IMR-90 (cell line): ENCODE measurements around the gene NET1. TPM values are rescaled to one million over a fixed set of nuclear protein-coding genes. Genes with fewer than 3 reads are reported as not detected.

Source experiments
- ATAC-seq: fragments of 200-7000 bp; cut with Tn5 transposase; 2 replicates; pipeline ENCODE4 v1.9.1; 2020; ENCODE audit warnings: low read depth, mild to moderate bottlenecking, moderate library complexity
- BruUV-seq: library from RNA; stranded (reverse); fragments of 400-500 nt; replicated peaks from 2 replicates; lab custom pipeline; 2021; lab: Mats Ljungman, UMichigan
- CTCF ChIA-PET: fragments of 300-600 bp; formaldehyde crosslinking; extraction: SDS; loops from one replicate; lab custom pipeline; 2021; ENCODE audit warnings: antibody characterized with exemption; lab: Yijun Ruan, JAX
- POLR2A ChIA-PET: fragments of 300-600 bp; sonication (Branson Sonifier 250); formaldehyde crosslinking; loops from one replicate; lab custom pipeline; 2022; ENCODE audit warnings: antibody characterized with exemption; ENCODE audit not compliant: unreplicated experiment; lab: Charles Lee
- DNase-seq: peaks from one replicate; pipeline ENCODE4 v3.0.0; 2013
- H2AFZ ChIP-seq: replicated peaks from 2 replicates; pipeline ENCODE3; 2013; ENCODE audit warnings: low read length, mild to moderate bottlenecking; ENCODE audit not compliant: poor library complexity
- H2AK5ac ChIP-seq: 2 replicates; pipeline ENCODE4 v1.6.1; 2013; ENCODE audit warnings: low read depth, low read length, inconsistent platforms
- H2AK9ac ChIP-seq: replicated peaks from 2 replicates; pipeline ENCODE3; 2013; ENCODE audit warnings: mild to moderate bottlenecking, low read depth, low read length, moderate library complexity; ENCODE audit not compliant: poor library complexity
- H2BK120ac ChIP-seq: 2 replicates; pipeline ENCODE4 v1.6.1; 2013; ENCODE audit warnings: low read depth, low read length, inconsistent platforms
- H2BK15ac ChIP-seq: 3 replicates; pipeline ENCODE4 v1.6.1; 2013; ENCODE audit warnings: low read depth, low read length, inconsistent platforms
- H2BK20ac ChIP-seq: 2 replicates; pipeline ENCODE4 v1.6.1; 2013; ENCODE audit warnings: low read depth, mild to moderate bottlenecking, inconsistent platforms, low read length, moderate library complexity
- H2BK5ac ChIP-seq: 2 replicates; pipeline ENCODE4 v1.6.1; 2013; ENCODE audit warnings: mild to moderate bottlenecking, low read depth, low read length, inconsistent platforms; ENCODE audit not compliant: poor library complexity, severe bottlenecking
- H3K14ac ChIP-seq: replicated peaks from 2 replicates; pipeline ENCODE4 v1.6.1; 2013; ENCODE audit warnings: low read depth, low read length, inconsistent platforms
- H3K18ac ChIP-seq: 2 replicates; pipeline ENCODE4 v1.6.1; 2013; ENCODE audit warnings: low read depth, low read length, control low read depth
- H3K23ac ChIP-seq: 2 replicates; pipeline ENCODE4 v1.6.1; 2013; ENCODE audit warnings: low read depth, low read length, inconsistent platforms
- H3K27ac ChIP-seq: 2 replicates; pipeline ENCODE4 v1.5.1; 2013; ENCODE audit warnings: mild to moderate bottlenecking, control low read depth, low read length; ENCODE audit not compliant: insufficient read depth
- H3K27me3 ChIP-seq: 2 replicates; pipeline ENCODE4 v1.6.1; 2013; ENCODE audit warnings: low read length; ENCODE audit not compliant: control insufficient read depth, insufficient read depth
- H3K36me3 ChIP-seq: 2 replicates; pipeline ENCODE4 v1.6.1; 2013; ENCODE audit warnings: low read length, mixed read lengths; ENCODE audit not compliant: control insufficient read depth, insufficient read depth
- H3K4ac ChIP-seq: 2 replicates; pipeline ENCODE4 v1.6.1; 2013; ENCODE audit warnings: low read depth, low read length, inconsistent platforms
- H3K4me1 ChIP-seq: 2 replicates; pipeline ENCODE4 v1.6.1; 2013; ENCODE audit warnings: low read length, mixed read lengths; ENCODE audit not compliant: control insufficient read depth, insufficient read depth
- H3K4me2 ChIP-seq: 2 replicates; pipeline ENCODE4 v1.6.1; 2013; ENCODE audit warnings: low read depth, mild to moderate bottlenecking, control low read depth, low read length, moderate library complexity
- H3K4me3 ChIP-seq: 2 replicates; pipeline ENCODE4 v1.5.1; 2013; ENCODE audit warnings: low read depth, mild to moderate bottlenecking, control low read depth, low read length, moderate library complexity; ENCODE audit not compliant: insufficient read depth
- H3K56ac ChIP-seq: 2 replicates; pipeline ENCODE4 v1.6.1; 2013; ENCODE audit warnings: low read length, inconsistent platforms; ENCODE audit not compliant: insufficient read depth; ENCODE audit errors: extremely low read depth
- H3K79me1 ChIP-seq, 2 experiments: 2 replicates each; pipeline ENCODE4 v1.6.1; 2013; ENCODE audit warnings: low read length in 2 of 2, inconsistent platforms in 1 of 2, low read depth in 1 of 2
- H3K9ac ChIP-seq: 2 replicates; pipeline ENCODE4 v1.6.1; 2013; ENCODE audit warnings: low read depth, low read length, control low read depth
- H3K9me1 ChIP-seq: 2 replicates; pipeline ENCODE4 v1.6.1; 2013; ENCODE audit warnings: low read length, inconsistent platforms; ENCODE audit not compliant: insufficient read depth
- H3K9me3 ChIP-seq: 2 replicates; pipeline ENCODE4 v1.6.1; 2013; ENCODE audit warnings: low read length; ENCODE audit not compliant: control insufficient read depth, insufficient read depth
- H4K20me1 ChIP-seq: 2 replicates; pipeline ENCODE4 v1.6.1; 2013; ENCODE audit warnings: low read length, inconsistent platforms; ENCODE audit not compliant: insufficient read depth
- H4K5ac ChIP-seq: 2 replicates; pipeline ENCODE4 v1.6.1; 2013; ENCODE audit warnings: mild to moderate bottlenecking, low read depth, low read length, control low read depth
- H4K8ac ChIP-seq, 2 experiments: 2 replicates each; pipeline ENCODE4 v1.6.1; 2013; ENCODE audit warnings: low read depth in 2 of 2, low read length in 2 of 2, control low read depth in 1 of 2, inconsistent platforms in 1 of 2
- H4K91ac ChIP-seq: 2 replicates; pipeline ENCODE4 v1.6.1; 2013; ENCODE audit warnings: low read depth, low read length, inconsistent platforms; ENCODE audit not compliant: insufficient read depth
- BHLHE40 ChIP-seq: fragments of 150-350 bp; IDR thresholded peaks from 2 replicates; pipeline ENCODE4 v1.6.1; 2016; ENCODE audit warnings: mild to moderate bottlenecking, low read depth, low read length
- CEBPB ChIP-seq: IDR thresholded peaks from 2 replicates; pipeline ENCODE4 v1.6.1; 2012; ENCODE audit warnings: low read depth, low read length, improper control_type of control experiment
- CHD1 ChIP-seq: IDR thresholded peaks from 2 replicates; pipeline ENCODE4 v1.6.1; 2012; ENCODE audit warnings: low read depth, low read length, improper control_type of control experiment
- CTCF ChIP-seq: conservative IDR thresholded peaks from 2 replicates; pipeline ENCODE4 v1.5.1; 2012; ENCODE audit warnings: mild to moderate bottlenecking, low read depth, low read length, improper control_type of control experiment
- ELK1 ChIP-seq: fragments of 150-350 bp; IDR thresholded peaks from 2 replicates; pipeline ENCODE4 v1.6.1; 2016; ENCODE audit warnings: low read depth, mild to moderate bottlenecking, low read length, moderate library complexity, borderline replicate concordance
- FOS ChIP-seq: fragments of 150-350 bp; IDR thresholded peaks from 2 replicates; pipeline ENCODE4 v1.6.1; 2016; ENCODE audit warnings: low read depth, low read length
- MAFK ChIP-seq: IDR thresholded peaks from 2 replicates; pipeline ENCODE4 v1.6.1; 2012; ENCODE audit warnings: low read depth, low read length, improper control_type of control experiment
- MAZ ChIP-seq: IDR thresholded peaks from 2 replicates; pipeline ENCODE4 v1.6.1; 2012; ENCODE audit warnings: low read depth, mild to moderate bottlenecking, low read length, improper control_type of control experiment, moderate library complexity, borderline replicate concordance
- MXI1 ChIP-seq: IDR thresholded peaks from 2 replicates; pipeline ENCODE4 v1.6.1; 2012; ENCODE audit warnings: low read depth, mild to moderate bottlenecking, low read length, moderate library complexity, borderline replicate concordance
- NFE2L2 ChIP-seq: fragments of 150-350 bp; IDR thresholded peaks from 2 replicates; pipeline ENCODE4 v1.6.1; 2016; ENCODE audit warnings: low read depth, mild to moderate bottlenecking, low read length
- POLR2A ChIP-seq: IDR thresholded peaks from 2 replicates; pipeline ENCODE4 v1.6.1; 2012; ENCODE audit warnings: mild to moderate bottlenecking, low read depth, low read length
- RAD21 ChIP-seq: IDR thresholded peaks from 2 replicates; pipeline ENCODE4 v1.6.1; 2012; ENCODE audit warnings: low read length, improper control_type of control experiment
- RFX5 ChIP-seq: IDR thresholded peaks from 2 replicates; pipeline ENCODE4 v1.8.0; 2012; ENCODE audit warnings: low read depth, mild to moderate bottlenecking, low read length, moderate library complexity
- SMC3 ChIP-seq: fragments of 150-350 bp; IDR thresholded peaks from 2 replicates; pipeline ENCODE4 v1.6.1; 2016; ENCODE audit warnings: low read depth, mild to moderate bottlenecking, antibody characterized with exemption, low read length, moderate library complexity
- WGBS, 2 experiments: methylation state at CpG; one replicate each; pipeline versions ENCODE4 v1.1.5 to v1.1.7; 2013; ENCODE audit warnings: missing lambda C conversion rate in 2 of 2; ENCODE audit not compliant: insufficient read length in 1 of 2; ENCODE audit errors: extremely low coverage in 2 of 2; 5-methylcytosine and 5-hydroxymethylcytosine counted together
- dilution Hi-C: fragments of 300-500 bp; cut with HindIII; formaldehyde crosslinking; loops from one replicate; pipeline ENCODE4 v1.14.3; 2018; ENCODE audit warnings: low sequenced_read_pairs; ENCODE audit not compliant: unreplicated experiment
- in situ Hi-C: fragments of 300-500 bp; cut with MboI; formaldehyde crosslinking; loops from 3 replicates; pipeline ENCODE4 v1.14.3; 2019; ENCODE audit warnings: low sequenced_read_pairs, inconsistent platforms, mixed read lengths
- intact Hi-C: fragments of 100-400 bp; cut with micrococcal nuclease; formaldehyde crosslinking; loops from 2 replicates; pipeline ENCODE4 v1.10.0; 2022
- polyA plus RNA-seq, 3 experiments: library from polyadenylated mRNA; depleted of rRNA; stranded (reverse); fragments of >200 nt; gene quantifications; 2 replicates each; pipeline ENCODE4 v1.2.3, GENCODE V29; 2012; ENCODE audit warnings: low replicate concordance in 1 of 3
- total RNA-seq: library from RNA; depleted of rRNA; stranded (reverse); fragments of >200 nt; gene quantifications from 2 replicates; pipeline ENCODE4 v1.2.3, GENCODE V29; 2012
- TF ChIP-seq, protein P1 (sequence below): fragments of 150-350 bp; IDR thresholded peaks from 2 replicates; pipeline ENCODE4 v1.6.1; 2017; ENCODE audit warnings: mild to moderate bottlenecking, antibody characterized with exemption, low read length, low read depth

Gene NET1
- total and polyA plus RNA-seq, 2 of the 4 experiments (the other 2 are of a cell fraction): 20.0 to 54.7 TPM

GRCh38 chr10:5478694-5479305 is 66.4 kb downstream of the NET1 start:
- CTCF ChIA-PET: no interaction called here
- no peaks in the 10 kb centered on the region; the same call in 1 of the 2 replicates for H3K4me1 ChIP-seq
- H3K56ac ChIP-seq: no peak overlapping the region
- no peak overlapping the region for H4K5ac ChIP-seq
- no peak overlapping the region for H3K4me2 ChIP-seq
- 86% methylated on average over 12 of the region's 18 CpGs; no CpG with 5 or more reads in 1 of the 2 experiments for WGBS, 2 experiments
- H3K14ac ChIP-seq: no peak overlapping the region
- BruUV-seq: no TSS peak
- no peak for DNase-seq
- H2BK15ac ChIP-seq: no peak overlapping the region
- H3K27ac ChIP-seq: no peak overlapping the region
- H2BK120ac ChIP-seq: no peak overlapping the region
- no peak overlapping the region for H3K23ac ChIP-seq
- H2AK9ac ChIP-seq: no peak overlapping the region
- H3K9ac ChIP-seq: no peak overlapping the region
- H2BK5ac ChIP-seq: no peak overlapping the region
- no peak for ATAC-seq
- POLR2A ChIA-PET: no interaction called here
- H3K36me3 ChIP-seq: no peaks in the 10 kb centered on the region
- H4K91ac ChIP-seq: no peak overlapping the region
- no peak overlapping the region for H3K4me3 ChIP-seq
- H2AFZ ChIP-seq: no peak overlapping the region
- no peaks in the 10 kb centered on the region for H4K20me1 ChIP-seq
- no peak for TF ChIP-seq CHD1
- no peak for TF ChIP-seq NFE2L2
- TF ChIP-seq FOS: no peak
- TF ChIP-seq MAZ: no peak
- no peak for TF ChIP-seq ELK1
- no peak for TF ChIP-seq MXI1
- TF ChIP-seq BHLHE40: no peak
- no peak for TF ChIP-seq POLR2A
- TF ChIP-seq, protein P1, sequence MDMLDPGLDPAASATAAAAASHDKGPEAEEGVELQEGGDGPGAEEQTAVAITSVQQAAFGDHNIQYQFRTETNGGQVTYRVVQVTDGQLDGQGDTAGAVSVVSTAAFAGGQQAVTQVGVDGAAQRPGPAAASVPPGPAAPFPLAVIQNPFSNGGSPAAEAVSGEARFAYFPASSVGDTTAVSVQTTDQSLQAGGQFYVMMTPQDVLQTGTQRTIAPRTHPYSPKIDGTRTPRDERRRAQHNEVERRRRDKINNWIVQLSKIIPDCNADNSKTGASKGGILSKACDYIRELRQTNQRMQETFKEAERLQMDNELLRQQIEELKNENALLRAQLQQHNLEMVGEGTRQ: no peak
- TF ChIP-seq RAD21: no peak
- no peak for TF ChIP-seq RFX5
- TF ChIP-seq CEBPB: no peak
- no peak for TF ChIP-seq SMC3
- no peak for TF ChIP-seq CTCF
- no peak for TF ChIP-seq MAFK
- no peaks in the 10 kb centered on the region for H3K27me3 ChIP-seq
- intact Hi-C loops: no loop called here
- no peak overlapping the region for H2BK20ac ChIP-seq
- no peaks in the 10 kb centered on the region for H3K9me3 ChIP-seq
- no peak overlapping the region for H2AK5ac ChIP-seq
- in situ Hi-C loops: no loop called here
- H3K79me1 ChIP-seq: no peaks in the 10 kb centered on the region
- H3K4ac ChIP-seq: no peak overlapping the region
- dilution Hi-C loops: no loop called here
- no peak overlapping the region for H4K8ac ChIP-seq
- H3K9me1 ChIP-seq: no peaks in the 10 kb centered on the region
- no peak overlapping the region for H3K18ac ChIP-seq
